ENCODE results near the gene CXCR5. TPM values are rescaled to one million over a fixed set of nuclear protein-coding genes. Genes with fewer than 3 reads are reported as not detected.
"Not testable (repeated sequence)": the region's sequence is repeated elsewhere in the genome, so short reads cannot be mapped to it uniquely, and the experiment has no call there.

The CXCR5 gene
- total RNA-seq, 1 donor from 2014 or later: 0.09 TPM

GRCh38 chr11:118842369-118842768 is 41.3 kb upstream of the CXCR5 start:
- intact Hi-C loops (cut with DNase I): no loop called here
- no peaks in the 10 kb centered on the region for H3K9me3 ChIP-seq
- H3K36me3 ChIP-seq: no peaks in the 10 kb centered on the region
- no peak for TF ChIP-seq CTCF (IDR thresholded peaks at IDR 0.05)
- no peak overlapping the region for H3K27ac ChIP-seq
- no peak overlapping the region for H3K4me3 ChIP-seq
- H3K4me1 ChIP-seq: no peaks in the 10 kb centered on the region
- DNase-seq: no peak
- H3K27me3 ChIP-seq (ENCODE audit: low read depth): no peaks in the 10 kb centered on the region
- ATAC-seq: no peak

GRCh38 chr11:118842843-118843242 is 40.8 kb upstream of the CXCR5 start:
- H3K4me1 ChIP-seq; intact Hi-C loops (cut with DNase I); ATAC-seq; H3K9me3 ChIP-seq; H3K36me3 ChIP-seq; H3K27ac ChIP-seq; H3K4me3 ChIP-seq; DNase-seq; H3K27me3 ChIP-seq (ENCODE audit: low read depth): not testable (repeated sequence)

- Histone ChIP-seq H3K4me1 (no peaks in the 10 kb centered on the region), H3K36me3 (no peaks in the 10 kb centered on the region), H3K9me3 (no peaks in the 10 kb centered on the region), H3K4me3 (no peak overlapping the region), H3K27me3 (ENCODE audit: low read depth) (no peaks in the 10 kb centered on the region), H3K27ac (no peak overlapping the region)
- no peak for ATAC-seq
- TF ChIP-seq CTCF (IDR thresholded peaks at IDR 0.05): no peak
- no peak for DNase-seq
- intact Hi-C loops (cut with DNase I): no loop called here
Measured at GRCh38 chr11:118843565-118843964, 40.1 kb upstream of the CXCR5 start.

GRCh38 chr11:118845369-118845768 is 38.3 kb upstream of the CXCR5 start:
- Histone ChIP-seq H3K9me3 (no peaks in the 10 kb centered on the region), H3K36me3 (no peaks in the 10 kb centered on the region), H3K27me3 (ENCODE audit: low read depth) (no peaks in the 10 kb centered on the region), H3K27ac (no peak overlapping the region), H3K4me3 (no peak overlapping the region), H3K4me1 (no peaks in the 10 kb centered on the region)
- DNase-seq: no peak
- no peak for ATAC-seq
- no peak for TF ChIP-seq CTCF (IDR thresholded peaks at IDR 0.05)
- intact Hi-C loops (cut with DNase I): no loop called here

- no peak overlapping the region for H3K27ac ChIP-seq
- DNase-seq (no peak), ATAC-seq (no peak)
- no peaks in the 10 kb centered on the region for H3K27me3 ChIP-seq (ENCODE audit: low read depth)
- H3K4me1 ChIP-seq: no peaks in the 10 kb centered on the region
- TF ChIP-seq CTCF (IDR thresholded peaks at IDR 0.05): no peak
- H3K36me3 ChIP-seq: no peaks in the 10 kb centered on the region
- intact Hi-C loops (cut with DNase I): no loop called here
- no peaks in the 10 kb centered on the region for H3K9me3 ChIP-seq
- no peak overlapping the region for H3K4me3 ChIP-seq
Measured at GRCh38 chr11:118846181-118846935, 37.3 kb upstream of the CXCR5 start.

- DNase-seq (no peak), ATAC-seq (no peak)
- no peak overlapping the region for H3K27ac ChIP-seq
- intact Hi-C loops (cut with DNase I): no loop called here
- H3K27me3 ChIP-seq (ENCODE audit: low read depth): no peaks in the 10 kb centered on the region
- TF ChIP-seq CTCF (IDR thresholded peaks at IDR 0.05): no peak
- H3K4me3 ChIP-seq: no peak overlapping the region
- H3K9me3 ChIP-seq: no peaks in the 10 kb centered on the region
- no peaks in the 10 kb centered on the region for H3K36me3 ChIP-seq
- no peaks in the 10 kb centered on the region for H3K4me1 ChIP-seq
Measured at GRCh38 chr11:118849825-118850224, 33.9 kb upstream of the CXCR5 start.
